ENCODE data around the gene GALNTL6. TPM values are rescaled to one million over a fixed set of nuclear protein-coding genes. Genes with fewer than 3 reads are reported as not detected.
A peak's percentile ranks its signal among the peaks of the same experiment; 100 is the strongest.

Gene GALNTL6
- total and polyA plus RNA-seq, 8 donors = 0.13 to 0.41 (median 0.21) TPM; not detected in 4

- no peaks in the 10 kb centered on the region for H3K9me3 ChIP-seq
- intact Hi-C loops (cut with DNase I) = no loop called here
- FAIRE-seq = no peak
- H3K27me3 ChIP-seq = peaks cover 0 to 25% (median 2%) of the 10 kb centered on the region in 4 donors
- H3K4me3 ChIP-seq = no peak overlapping the region
- peaks cover 0 to 5% (median 3%) of the 10 kb centered on the region in 3 donors for H3K4me1 ChIP-seq
- no peak for DNase-seq
- H3K36me3 ChIP-seq = no peaks in the 10 kb centered on the region
- no peak for TF ChIP-seq CTCF (IDR thresholded peaks at IDR 0.05)
- H3K27ac ChIP-seq = no peak overlapping the region
- ATAC-seq = no peak
- 42 to 45% methylated on average over 11 of the region's 11 CpGs for whole genome bisulfite sequencing, 2 donors
Measured at GRCh38 chr4:171814545-171814944, 1.3 kb downstream of the GALNTL6 start.

GRCh38 chr4:171817026-171817425 lies 3.8 kb downstream of the GALNTL6 start:
- DNase-seq (no peak), ATAC-seq (no peak), FAIRE-seq (no peak)
- H3K9me3 ChIP-seq = no peaks in the 10 kb centered on the region
- no peak for TF ChIP-seq CTCF (IDR thresholded peaks at IDR 0.05)
- H3K27me3 ChIP-seq = peaks cover 0 to 25% (median 2%) of the 10 kb centered on the region in 4 donors
- intact Hi-C loops (cut with DNase I) = no loop called here
- 70 to 71% methylated on average over 1 of the region's 1 CpG for WGBS, 2 donors
- no peaks in the 10 kb centered on the region for H3K36me3 ChIP-seq
- H3K27ac ChIP-seq = no peak overlapping the region
- H3K4me1 ChIP-seq = peaks cover 0 to 5% (median 3%) of the 10 kb centered on the region in 3 donors
- no peak overlapping the region for H3K4me3 ChIP-seq

- Histone ChIP-seq H3K4me3 (no peak overlapping the region), H3K27me3 (no peaks in the 10 kb centered on the region), H3K27ac (no peak overlapping the region), H3K4me1 (no peaks in the 10 kb centered on the region), H3K36me3 (no peaks in the 10 kb centered on the region), H3K9me3 (no peaks in the 10 kb centered on the region)
- no peak for FAIRE-seq
- no peak for DNase-seq
- TF ChIP-seq CTCF (IDR thresholded peaks at IDR 0.05) = no peak
- WGBS, 2 donors = 25 to 39% methylated on average over 3 of the region's 3 CpGs
- intact Hi-C loops (cut with DNase I) = no loop called here
- ATAC-seq = no peak
Measured at GRCh38 chr4:171834640-171835039, 21.4 kb downstream of the GALNTL6 start.

GRCh38 chr4:171843456-171843855 lies 30.3 kb downstream of the GALNTL6 start:
- Histone ChIP-seq H3K27me3 (no peaks in the 10 kb centered on the region), H3K9me3 (no peaks in the 10 kb centered on the region), H3K36me3 (no peaks in the 10 kb centered on the region), H3K4me1 (no peaks in the 10 kb centered on the region), H3K27ac (no peak overlapping the region), H3K4me3 (no peak overlapping the region)
- ATAC-seq (no peak), DNase-seq (no peak), FAIRE-seq (no peak)
- intact Hi-C loops (cut with DNase I) = no loop called here
- WGBS, 2 donors = 70 to 85% methylated on average over 1 of the region's 1 CpG
- TF ChIP-seq CTCF (IDR thresholded peaks at IDR 0.05) = no peak

- H3K9me3 ChIP-seq = no peaks in the 10 kb centered on the region
- no peaks in the 10 kb centered on the region for H3K27me3 ChIP-seq
- DNase-seq (peak in 3 of 6 donors; percentile 15 to 31 (median 21)), FAIRE-seq (no peak), ATAC-seq (peak in 3 of 4 donors; percentile 63 to 72 (median 63))
- no peaks in the 10 kb centered on the region for H3K36me3 ChIP-seq
- WGBS, 2 donors = 22 to 25% methylated on average over 2 of the region's 2 CpGs
- intact Hi-C loops (cut with DNase I) = no loop called here
- H3K4me3 ChIP-seq = no peak overlapping the region
- peak in 1 of 4 donors; percentile 10 for TF ChIP-seq CTCF (IDR thresholded peaks at IDR 0.05)
- H3K27ac ChIP-seq = no peak overlapping the region
- H3K4me1 ChIP-seq = no peaks in the 10 kb centered on the region
Measured at GRCh38 chr4:171846232-171846631, 33.0 kb downstream of the GALNTL6 start.

Measured in pancreas (tissue), 10 donors.